ENCODE data around the gene DTX4.

GRCh38 chr11:59174664-59175033 lies 2.7 kb downstream of the DTX4 start:
- TF ChIP-seq, protein P1, sequence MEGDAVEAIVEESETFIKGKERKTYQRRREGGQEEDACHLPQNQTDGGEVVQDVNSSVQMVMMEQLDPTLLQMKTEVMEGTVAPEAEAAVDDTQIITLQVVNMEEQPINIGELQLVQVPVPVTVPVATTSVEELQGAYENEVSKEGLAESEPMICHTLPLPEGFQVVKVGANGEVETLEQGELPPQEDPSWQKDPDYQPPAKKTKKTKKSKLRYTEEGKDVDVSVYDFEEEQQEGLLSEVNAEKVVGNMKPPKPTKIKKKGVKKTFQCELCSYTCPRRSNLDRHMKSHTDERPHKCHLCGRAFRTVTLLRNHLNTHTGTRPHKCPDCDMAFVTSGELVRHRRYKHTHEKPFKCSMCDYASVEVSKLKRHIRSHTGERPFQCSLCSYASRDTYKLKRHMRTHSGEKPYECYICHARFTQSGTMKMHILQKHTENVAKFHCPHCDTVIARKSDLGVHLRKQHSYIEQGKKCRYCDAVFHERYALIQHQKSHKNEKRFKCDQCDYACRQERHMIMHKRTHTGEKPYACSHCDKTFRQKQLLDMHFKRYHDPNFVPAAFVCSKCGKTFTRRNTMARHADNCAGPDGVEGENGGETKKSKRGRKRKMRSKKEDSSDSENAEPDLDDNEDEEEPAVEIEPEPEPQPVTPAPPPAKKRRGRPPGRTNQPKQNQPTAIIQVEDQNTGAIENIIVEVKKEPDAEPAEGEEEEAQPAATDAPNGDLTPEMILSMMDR (IDR thresholded peaks at IDR 0.05) = no peak
- no peak for TF ChIP-seq POLR2A (IDR thresholded peaks at IDR 0.05)

Measured in testis (tissue), 2 donors.